ENCODE results near the gene TTLL7. TPM values are rescaled to one million over a fixed set of nuclear protein-coding genes. Genes with fewer than 3 reads are reported as not detected.

Gene TTLL7
- total RNA-seq, 1 experiment from 2014 or later = 6.6 TPM

- WGBS (ENCODE audit: extremely low coverage, insufficient read length, low lambda C conversion rate) = no CpG with 5 or more reads among the region's 1 CpG
- no peak overlapping the region for H3K4me3 Mint-ChIP-seq
- no peak overlapping the region for H2BK5ac ChIP-seq (ENCODE audit: insufficient read length, low read length)
Measured at GRCh38 chr1:83832194-83832593, 166.7 kb downstream of the TTLL7 start.

More at GRCh38 chr1:83832194-83832593, 166.7 kb downstream of the TTLL7 start:
- Histone ChIP-seq H2AFZ (ENCODE audit: low read length) (no peak overlapping the region), H2BK12ac (ENCODE audit: insufficient read length, low read depth, low read length) (no peak overlapping the region), H3K27me3 (ENCODE audit: insufficient read depth, low read length) (no peaks in the 10 kb centered on the region), H3K79me2 (ENCODE audit: insufficient read depth, low read length) (no peaks in the 10 kb centered on the region), H3K4me2 (ENCODE audit: insufficient read depth, insufficient read length, low read length) (no peak overlapping the region), H3T11ph (ENCODE audit: low read length) (no peak overlapping the region), H4K5ac (ENCODE audit: insufficient read length, low read depth, low read length) (no peak overlapping the region), H3K56ac (ENCODE audit: insufficient read length, low read depth, low read length) (no peak overlapping the region), H2BK120ac (ENCODE audit: low read depth, low read length, poor library complexity, severe bottlenecking) (no peak overlapping the region), H2BK15ac (ENCODE audit: low read depth, low read length) (no peak overlapping the region), H2BK20ac (ENCODE audit: low read depth, low read length, poor library complexity, severe bottlenecking) (no peak overlapping the region), H3K4me1 (ENCODE audit: insufficient read depth, low read length) (no peaks in the 10 kb centered on the region), H4K8ac (replicated peaks; ENCODE audit: insufficient read length, low read depth, low read length) (no peak overlapping the region), H3K79me1 (ENCODE audit: insufficient read depth, low read depth, low read length, poor library complexity, severe bottlenecking) (no peaks in the 10 kb centered on the region), H3K23ac (ENCODE audit: insufficient read length, low read depth, low read length) (no peak overlapping the region), H4K20me1 (ENCODE audit: control insufficient read depth, insufficient read depth, insufficient read length) (no peaks in the 10 kb centered on the region), H3K14ac (ENCODE audit: insufficient read depth, low read length) (no peak overlapping the region), H3K9ac (ENCODE audit: extremely low read depth, insufficient read length, low read length) (no peak overlapping the region), H3K4ac (ENCODE audit: low read depth, low read length) (no peak overlapping the region), H3K9me3 (ENCODE audit: control insufficient read depth, low read depth, low read length) (no peaks in the 10 kb centered on the region), H3K23me2 (ENCODE audit: insufficient read length, low read depth, low read length, poor library complexity, severe bottlenecking) (no peaks in the 10 kb centered on the region), H3K27ac (ENCODE audit: insufficient read length, low read depth, low read length) (no peak overlapping the region), H3K18ac (ENCODE audit: insufficient read length, low read depth, low read length) (no peak overlapping the region), H4K91ac (ENCODE audit: insufficient read length, low read depth, low read length) (no peak overlapping the region), H2AK5ac (ENCODE audit: insufficient read length, low read length) (no peak overlapping the region)
- Mint-ChIP-seq H3K9me3 (no peaks in the 10 kb centered on the region), H3K4me1 (peaks cover 0 to 5% of the 10 kb centered on the region in 2 experiments; a peak in 2 of 4 replicates), H3K36me3 (ENCODE audit: insufficient read depth in 1 of 3, low read depth in 3 of 3) (no peaks in the 10 kb centered on the region), H3K27me3 (ENCODE audit: low read depth) (no peaks in the 10 kb centered on the region), H3K27ac (no peak overlapping the region)
- no peak for DNase-seq
- no peak for TF ChIP-seq CTCF (conservative IDR thresholded peaks at IDR 0.05)
